Measurements from ENCODE around the gene KIAA0586. TPM values are rescaled to one million over a fixed set of nuclear protein-coding genes. Genes with fewer than 3 reads are reported as not detected.

KIAA0586 gene
- total and polyA plus RNA-seq, 9 of the 15 experiments (the other 6 are each of a cell fraction or from before 2014, with no cell fraction given) = 11.2 to 30.9 (median 22.6) TPM

DNA sequence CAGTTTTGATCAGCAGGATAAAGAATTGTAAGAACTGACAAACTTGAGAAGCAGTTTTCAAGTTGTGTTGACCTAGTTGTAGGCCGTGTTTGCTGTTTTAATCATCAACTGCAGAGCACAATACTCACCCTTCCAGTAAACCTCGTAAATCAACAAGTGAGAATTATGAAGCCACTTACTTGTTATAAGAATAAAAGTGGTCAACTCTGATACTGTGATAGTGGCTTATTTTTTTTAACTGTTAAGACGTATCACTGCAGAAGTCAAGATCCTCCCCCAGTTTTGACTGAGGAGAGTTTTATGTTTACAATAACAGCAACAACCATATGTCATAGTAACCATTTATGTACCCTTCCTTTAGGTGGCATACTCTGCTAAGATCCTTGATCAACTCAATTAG lies 109.5 kb downstream of the KIAA0586 start:
- CTCF ChIA-PET (ENCODE audit: low intra/inter-chr PET ratio) = no interaction called here
- BruUV-seq (replicated peaks) = no TSS peak

More for the DNA sequence above, 109.5 kb downstream of the KIAA0586 start:
- POLR2A ChIA-PET = no interaction called here
- intact Hi-C loops (cut with micrococcal nuclease) (no loop called here), in situ Hi-C loops (cut with MboI) (no loop called here)
- Histone ChIP-seq H3K4me1 (replicated peaks in 1 of 2; ENCODE audit: control insufficient read depth in 2 of 2, insufficient read depth in 2 of 2, low read length in 2 of 2) (no peaks in the 10 kb centered on the region), H3K27me3 (ENCODE audit: control insufficient read depth in 2 of 2, insufficient read depth in 2 of 2, low read length in 2 of 2) (no peaks in the 10 kb centered on the region), H3K9ac (ENCODE audit: insufficient read depth in 1 of 2, low read depth in 2 of 2, low read length in 2 of 2) (no peak overlapping the region), H3K36me3 (ENCODE audit: control insufficient read depth, insufficient read depth, low read length) (no peaks in the 10 kb centered on the region), H2AFZ (ENCODE audit: low read depth, low read length) (no peak overlapping the region), H3K9me1 (ENCODE audit: control insufficient read depth, insufficient read depth, low read length) (no peaks in the 10 kb centered on the region), H3K4me2 (ENCODE audit: insufficient read depth, low read length) (no peak overlapping the region), H3K4me3 (no peak overlapping the region), H3K27ac (ENCODE audit: extremely low read depth, low read depth, low read length) (no peak overlapping the region), H3K79me2 (ENCODE audit: control insufficient read depth, insufficient read depth, low read length) (no peaks in the 10 kb centered on the region), H3K9me3 (replicated peaks; ENCODE audit: control insufficient read depth, insufficient read depth, low read depth, low read length) (no peaks in the 10 kb centered on the region), H4K20me1 (replicated peaks; ENCODE audit: control insufficient read depth, insufficient read depth, low read length) (no peaks in the 10 kb centered on the region)
- TF ChIP-seq MYBL2 (IDR thresholded peaks at IDR 0.05; ENCODE audit: low read depth) (no peak), MYBL2 (CRISPR knock-in tag; IDR thresholded peaks at IDR 0.05; ENCODE audit: borderline replicate concordance) (no peak), DPF2 (IDR thresholded peaks at IDR 0.05) (no peak), EP400 (IDR thresholded peaks at IDR 0.05) (no peak), ESRRA (IDR thresholded peaks at IDR 0.05; ENCODE audit: borderline replicate concordance, low read depth) (no peak), PYGO2 (tag; IDR thresholded peaks at IDR 0.05) (no peak), KLF10 (CRISPR knock-in tag; IDR thresholded peaks at IDR 0.05) (no peak), RAD51 (IDR thresholded peaks at IDR 0.05; ENCODE audit: borderline replicate concordance, low read depth) (no peak), POLR2G (IDR thresholded peaks at IDR 0.05; ENCODE audit: low read depth, low read length) (no peak), ZNF311 (CRISPR knock-in tag; IDR thresholded peaks at IDR 0.05) (no peak), LCOR (CRISPR knock-in tag; IDR thresholded peaks at IDR 0.05) (no peak), MCM3 (IDR thresholded peaks at IDR 0.05) (no peak), PHF8 (IDR thresholded peaks at IDR 0.05; ENCODE audit: borderline replicate concordance, low read length) (no peak), CBFA2T2 (conservative IDR thresholded peaks at IDR 0.05) (no peak), HEY1 (CRISPR knock-in tag; IDR thresholded peaks at IDR 0.05; ENCODE audit: borderline replicate concordance) (no peak), ZNF561 (CRISPR knock-in tag; conservative IDR thresholded peaks at IDR 0.05) (no peak), MTA3 (IDR thresholded peaks at IDR 0.05; ENCODE audit: borderline replicate concordance) (no peak)
- TF ChIP-seq, protein P1, sequence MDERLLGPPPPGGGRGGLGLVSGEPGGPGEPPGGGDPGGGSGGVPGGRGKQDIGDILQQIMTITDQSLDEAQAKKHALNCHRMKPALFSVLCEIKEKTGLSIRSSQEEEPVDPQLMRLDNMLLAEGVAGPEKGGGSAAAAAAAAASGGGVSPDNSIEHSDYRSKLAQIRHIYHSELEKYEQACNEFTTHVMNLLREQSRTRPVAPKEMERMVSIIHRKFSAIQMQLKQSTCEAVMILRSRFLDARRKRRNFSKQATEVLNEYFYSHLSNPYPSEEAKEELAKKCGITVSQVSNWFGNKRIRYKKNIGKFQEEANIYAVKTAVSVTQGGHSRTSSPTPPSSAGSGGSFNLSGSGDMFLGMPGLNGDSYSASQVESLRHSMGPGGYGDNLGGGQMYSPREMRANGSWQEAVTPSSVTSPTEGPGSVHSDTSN (CRISPR knock-in tag; IDR thresholded peaks at IDR 0.05; ENCODE audit: low read depth) = no peak
- TF ChIP-seq, protein P1 (tag; conservative IDR thresholded peaks at IDR 0.05; ENCODE audit: low read depth) = no peak
- TF ChIP-seq, protein P2, sequence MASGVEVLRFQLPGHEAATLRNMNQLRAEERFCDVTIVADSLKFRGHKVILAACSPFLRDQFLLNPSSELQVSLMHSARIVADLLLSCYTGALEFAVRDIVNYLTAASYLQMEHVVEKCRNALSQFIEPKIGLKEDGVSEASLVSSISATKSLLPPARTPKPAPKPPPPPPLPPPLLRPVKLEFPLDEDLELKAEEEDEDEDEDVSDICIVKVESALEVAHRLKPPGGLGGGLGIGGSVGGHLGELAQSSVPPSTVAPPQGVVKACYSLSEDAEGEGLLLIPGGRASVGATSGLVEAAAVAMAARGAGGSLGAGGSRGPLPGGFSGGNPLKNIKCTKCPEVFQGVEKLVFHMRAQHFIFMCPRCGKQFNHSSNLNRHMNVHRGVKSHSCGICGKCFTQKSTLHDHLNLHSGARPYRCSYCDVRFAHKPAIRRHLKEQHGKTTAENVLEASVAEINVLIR (CRISPR knock-in tag; IDR thresholded peaks at IDR 0.05) = no peak
- WGBS (ENCODE audit: insufficient coverage, low coverage, missing lambda C conversion rate) = 45% methylated on average over 3 of the region's 3 CpGs
- ATAC-seq (no peak), FAIRE-seq (no peak), DNase-seq (ENCODE audit: extremely low read depth in 1 of 4, low spot score in 3 of 4) (no peak)
